OCI-LY7 (cell line): ENCODE data around the gene TXNDC2.

Experiments
- CTCF ChIP-seq: fragments of 200-600 bp; sonication (generic); conservative IDR thresholded peaks from 2 replicates; pipeline ENCODE4 v1.5.1; 2014; ENCODE audit warnings: mild to moderate bottlenecking, antibody characterized with exemption, low read length, moderate library complexity, mixed read lengths
- EZH2phosphoT487 ChIP-seq: fragments of 200-600 bp; sonication (generic); IDR thresholded peaks from 2 replicates; pipeline ENCODE4 v1.6.1; 2018; ENCODE audit warnings: low read depth, borderline replicate concordance, mild to moderate bottlenecking, mixed run types, antibody characterized with exemption, low read length, moderate library complexity, mixed read lengths

GRCh38 chr18:9876212-9876866, 9.4 kb upstream of the TXNDC2 start:
- TF ChIP-seq CTCF (no peak), EZH2phosphoT487 (no peak)
